Measurements from ENCODE around the gene CILP.
"Not testable (repeated sequence)": the region's sequence is repeated elsewhere in the genome, so short reads cannot be mapped to it uniquely, and the experiment has no call there.

The CILP gene

DNA sequence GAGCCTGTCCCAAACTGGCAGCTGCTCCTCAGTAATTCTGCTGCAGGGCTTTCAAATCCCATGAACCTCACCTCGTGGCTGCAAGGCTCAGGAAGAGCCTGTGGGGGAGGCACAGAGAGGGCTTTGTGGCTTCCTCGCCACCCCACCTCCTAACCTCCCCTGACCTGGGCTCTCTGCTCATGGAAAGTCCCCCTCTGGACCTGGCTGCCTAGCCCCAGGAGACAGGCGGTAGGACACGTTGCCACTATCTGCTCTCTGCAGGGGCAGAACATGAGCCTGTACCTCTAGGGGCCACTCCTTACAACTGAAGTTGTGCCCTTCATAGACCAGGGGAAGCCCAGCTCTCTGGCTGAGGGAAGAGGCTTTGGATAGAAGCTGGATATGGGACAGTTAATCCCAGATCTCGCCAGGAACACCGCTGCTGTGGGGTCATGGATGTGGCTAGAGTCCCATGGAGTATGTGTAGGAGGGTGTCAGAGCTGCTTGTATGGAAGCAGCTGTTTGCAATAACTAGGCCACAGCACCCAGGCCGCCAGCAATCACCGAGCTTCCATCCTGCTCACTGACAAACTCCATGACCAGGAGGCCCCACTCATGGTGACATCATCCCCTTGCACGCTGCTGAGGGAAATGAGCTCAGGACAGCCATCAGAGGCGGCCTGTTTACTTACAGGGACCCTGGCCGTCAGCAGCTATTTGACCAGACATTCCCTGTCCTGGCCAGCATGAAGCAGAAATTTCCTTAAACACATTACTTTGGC lies 34.0 kb upstream of the CILP start:
- DNase-seq (ENCODE audit: low read depth), result peak; percentile 44
- no peak overlapping the region for H3K4me3 ChIP-seq (ENCODE audit: low read length)
- TF ChIP-seq, protein P1, sequence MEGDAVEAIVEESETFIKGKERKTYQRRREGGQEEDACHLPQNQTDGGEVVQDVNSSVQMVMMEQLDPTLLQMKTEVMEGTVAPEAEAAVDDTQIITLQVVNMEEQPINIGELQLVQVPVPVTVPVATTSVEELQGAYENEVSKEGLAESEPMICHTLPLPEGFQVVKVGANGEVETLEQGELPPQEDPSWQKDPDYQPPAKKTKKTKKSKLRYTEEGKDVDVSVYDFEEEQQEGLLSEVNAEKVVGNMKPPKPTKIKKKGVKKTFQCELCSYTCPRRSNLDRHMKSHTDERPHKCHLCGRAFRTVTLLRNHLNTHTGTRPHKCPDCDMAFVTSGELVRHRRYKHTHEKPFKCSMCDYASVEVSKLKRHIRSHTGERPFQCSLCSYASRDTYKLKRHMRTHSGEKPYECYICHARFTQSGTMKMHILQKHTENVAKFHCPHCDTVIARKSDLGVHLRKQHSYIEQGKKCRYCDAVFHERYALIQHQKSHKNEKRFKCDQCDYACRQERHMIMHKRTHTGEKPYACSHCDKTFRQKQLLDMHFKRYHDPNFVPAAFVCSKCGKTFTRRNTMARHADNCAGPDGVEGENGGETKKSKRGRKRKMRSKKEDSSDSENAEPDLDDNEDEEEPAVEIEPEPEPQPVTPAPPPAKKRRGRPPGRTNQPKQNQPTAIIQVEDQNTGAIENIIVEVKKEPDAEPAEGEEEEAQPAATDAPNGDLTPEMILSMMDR (IDR thresholded peaks at IDR 0.05; ENCODE audit: insufficient read depth, low read depth, low read length, missing control alignments), result no peak

- DNase-seq (ENCODE audit: low read depth), result no peak
- no peak overlapping the region for H3K4me3 ChIP-seq (ENCODE audit: low read length)
- TF ChIP-seq, protein P1 (IDR thresholded peaks at IDR 0.05; ENCODE audit: insufficient read depth, low read depth, low read length, missing control alignments), result no peak
These were observed 33.4 kb upstream of the CILP start for GRCh38 chr15:65244638-65245037.

DNA sequence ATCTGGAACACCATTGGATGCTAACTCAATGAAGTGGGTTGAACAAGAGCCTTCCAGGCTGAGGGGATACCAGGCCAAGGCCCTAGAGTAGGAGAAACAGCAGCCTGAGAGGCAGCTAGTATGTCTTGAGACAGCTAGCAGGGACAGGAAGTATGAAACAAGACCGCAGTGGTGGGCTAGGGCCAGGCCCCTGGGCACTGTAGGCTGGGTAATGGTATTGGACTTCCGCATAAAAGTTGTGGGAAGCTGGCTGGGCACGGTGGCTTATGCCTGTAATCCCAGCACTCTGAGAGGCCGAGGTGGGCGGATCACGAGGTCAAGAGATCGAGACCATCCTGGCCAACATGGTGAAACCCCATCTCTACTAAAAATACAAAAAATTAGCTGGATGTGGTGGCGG lies 25.2 kb upstream of the CILP start:
- DNase-seq (ENCODE audit: low read depth); H3K4me3 ChIP-seq (ENCODE audit: low read length): not testable (repeated sequence)

DNA sequence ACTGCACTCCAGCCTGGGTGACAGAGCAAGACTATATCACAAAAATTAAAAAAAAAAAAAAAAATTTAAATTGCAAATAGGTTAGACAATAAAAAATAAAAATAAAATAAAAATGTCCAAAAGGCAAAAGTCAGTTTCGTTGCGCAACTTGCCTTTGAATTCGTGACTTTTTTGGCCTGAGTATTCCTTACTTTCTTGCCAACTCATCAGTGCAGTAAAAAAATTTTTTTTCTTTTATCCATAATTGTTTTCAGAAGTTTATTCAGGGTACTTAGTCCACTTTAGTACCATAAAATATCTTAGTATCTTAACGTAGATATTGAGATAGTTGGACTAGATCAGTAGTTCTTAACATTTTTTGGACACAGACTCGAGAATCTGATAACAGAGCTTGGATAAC lies 22.4 kb upstream of the CILP start:
- TF ChIP-seq, protein P1 (IDR thresholded peaks at IDR 0.05; ENCODE audit: insufficient read depth, low read depth, low read length, missing control alignments), result no peak
- no peak overlapping the region for H3K4me3 ChIP-seq (ENCODE audit: low read length)
- no peak for DNase-seq (ENCODE audit: low read depth)

- DNase-seq (ENCODE audit: low read depth), result no peak
These were observed 21.2 kb upstream of the CILP start for GRCh38 chr15:65232520-65232919.

DNA sequence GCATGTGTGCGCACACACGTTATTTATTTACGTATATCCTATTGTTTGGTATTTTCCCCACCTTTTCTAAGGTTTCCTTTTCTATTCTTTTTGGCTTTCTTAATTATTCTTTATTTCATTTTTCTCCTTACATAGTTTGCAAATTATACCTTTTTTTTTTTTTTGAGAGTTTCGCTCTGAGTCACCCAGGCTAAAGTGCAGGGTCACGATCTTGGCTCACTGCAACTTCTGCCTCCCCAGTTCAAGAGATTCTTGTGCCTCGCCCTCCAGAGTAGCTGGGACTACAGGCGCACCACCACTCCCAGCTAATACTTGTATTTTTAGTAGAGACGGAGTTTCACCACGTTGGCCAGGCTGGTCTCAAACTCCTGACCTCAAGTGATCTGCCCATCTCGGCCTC lies 20.0 kb upstream of the CILP start:
- DNase-seq (ENCODE audit: low read depth), result no peak
- no peak overlapping the region for H3K4me3 ChIP-seq (ENCODE audit: low read length)
- TF ChIP-seq, protein P1 (IDR thresholded peaks at IDR 0.05; ENCODE audit: insufficient read depth, low read depth, low read length, missing control alignments), result no peak

More at GRCh38 chr15:65232520-65232919, 21.2 kb upstream of the CILP start:
- H3K4me3 ChIP-seq (ENCODE audit: low read length), result no peak overlapping the region
- TF ChIP-seq, protein P1 (IDR thresholded peaks at IDR 0.05; ENCODE audit: insufficient read depth, low read depth, low read length, missing control alignments), result no peak

- not testable (repeated sequence) for DNase-seq (ENCODE audit: low read depth)
These were observed 15.6 kb upstream of the CILP start for GRCh38 chr15:65226901-65227300.

GRCh38 chr15:65226221-65226620 lies 14.9 kb upstream of the CILP start:
- TF ChIP-seq, protein P1 (IDR thresholded peaks at IDR 0.05; ENCODE audit: insufficient read depth, low read depth, low read length, missing control alignments), result no peak
- H3K4me3 ChIP-seq (ENCODE audit: low read length), result no peak overlapping the region
- DNase-seq (ENCODE audit: low read depth), result no peak

More at GRCh38 chr15:65226901-65227300, 15.6 kb upstream of the CILP start:
- not testable (repeated sequence) for H3K4me3 ChIP-seq (ENCODE audit: low read length)
